Mesendoderm (in vitro differentiated cells): ENCODE results near the gene RPS6KB2.
"Not testable (repeated sequence)": the region's sequence is repeated elsewhere in the genome, so short reads cannot be mapped to it uniquely, and the experiment has no call there.

Experiments used
- DNase-seq: peaks from one replicate; pipeline ENCODE4 v3.0.0; 2013
- H2AK5ac ChIP-seq: 2 replicates; pipeline ENCODE4 v1.6.1; 2013; ENCODE audit warnings: low read length, inconsistent platforms
- H2BK120ac ChIP-seq: 2 replicates; pipeline ENCODE4 v1.6.1; 2013; ENCODE audit warnings: low read depth, mild to moderate bottlenecking, low read length, moderate library complexity, mixed read lengths
- H2BK15ac ChIP-seq: replicated peaks from 2 replicates; pipeline ENCODE4 v1.6.1; 2013; ENCODE audit warnings: low read depth, mild to moderate bottlenecking, moderate library complexity
- H2BK5ac ChIP-seq: 2 replicates; pipeline ENCODE4 v1.6.1; 2013; ENCODE audit warnings: low read length, inconsistent platforms
- H3K18ac ChIP-seq: 2 replicates; pipeline ENCODE4 v1.6.1; 2013; ENCODE audit warnings: mild to moderate bottlenecking, low read length, mixed read lengths
- H3K23ac ChIP-seq: one replicate; pipeline ENCODE4 v1.6.1; 2013; ENCODE audit warnings: low read length
- H3K27ac ChIP-seq: 2 replicates; pipeline ENCODE4 v1.5.1; 2013; ENCODE audit warnings: low read depth, mild to moderate bottlenecking, inconsistent platforms, low read length, moderate library complexity
- H3K27me3 ChIP-seq: 2 replicates; pipeline ENCODE4 v1.6.1; 2013; ENCODE audit warnings: low read length, control low read depth, mild to moderate bottlenecking, inconsistent platforms; ENCODE audit not compliant: insufficient read depth, poor library complexity
- H3K36me3 ChIP-seq: 2 replicates; pipeline ENCODE4 v1.6.1; 2013; ENCODE audit warnings: low read length, inconsistent platforms; ENCODE audit not compliant: control insufficient read depth, insufficient read depth
- H3K4ac ChIP-seq: one replicate; pipeline ENCODE4 v1.6.1; 2013; ENCODE audit warnings: low read depth, mild to moderate bottlenecking, low read length, moderate library complexity
- H3K4me1 ChIP-seq: 2 replicates; pipeline ENCODE4 v1.6.1; 2013; ENCODE audit warnings: low read depth, low read length, inconsistent platforms; ENCODE audit not compliant: control insufficient read depth
- H3K4me2 ChIP-seq: 2 replicates; pipeline ENCODE4 v1.6.1; 2013; ENCODE audit warnings: low read length
- H3K4me3 ChIP-seq: 2 replicates; pipeline ENCODE4 v1.5.1; 2013; ENCODE audit warnings: mild to moderate bottlenecking, low read length
- H3K56ac ChIP-seq: one replicate; pipeline ENCODE4 v1.6.1; 2013; ENCODE audit warnings: low read length
- H3K79me1 ChIP-seq: 2 replicates; pipeline ENCODE4 v1.6.1; 2013; ENCODE audit warnings: low read length, inconsistent platforms
- H3K79me2 ChIP-seq: 2 replicates; pipeline ENCODE4 v1.6.1; 2013; ENCODE audit warnings: mild to moderate bottlenecking, low read length; ENCODE audit not compliant: control insufficient read depth, insufficient read depth
- H3K9ac ChIP-seq: 2 replicates; pipeline ENCODE4 v1.6.1; 2013; ENCODE audit warnings: low read length, inconsistent platforms
- H4K5ac ChIP-seq: one replicate; pipeline ENCODE4 v1.6.1; 2013; ENCODE audit warnings: low read length
- H4K8ac ChIP-seq: one replicate; pipeline ENCODE4 v1.6.1; 2013; ENCODE audit warnings: low read depth, mild to moderate bottlenecking, control low read depth, low read length, moderate library complexity
- WGBS: extraction: QIAGEN DNeasy Blood & Tissue Kit; methylation state at CpG from one replicate; pipeline ENCODE4 v1.1.7; 2013; ENCODE audit warnings: low lambda C conversion rate, missing lambda C conversion rate; ENCODE audit not compliant: insufficient coverage; ENCODE audit errors: extremely low coverage; 5-methylcytosine and 5-hydroxymethylcytosine counted together

Gene RPS6KB2

GRCh38 chr11:67403085-67403484 is 25.2 kb upstream of the RPS6KB2 start:
- H3K18ac ChIP-seq, H2AK5ac ChIP-seq, H3K23ac ChIP-seq, H3K27ac ChIP-seq, H2BK15ac ChIP-seq, H3K4me2 ChIP-seq, H3K36me3 ChIP-seq, DNase-seq, H3K27me3 ChIP-seq, H2BK5ac ChIP-seq, H3K4me3 ChIP-seq, H3K4me1 ChIP-seq, H3K9ac ChIP-seq, H2BK120ac ChIP-seq, H3K4ac ChIP-seq, H4K5ac ChIP-seq, H4K8ac ChIP-seq: not testable (repeated sequence)
- no CpG with 5 or more reads among the region's 9 CpGs for WGBS
- peaks cover 17% of the 10 kb centered on the region for H3K79me2 ChIP-seq
- H3K56ac ChIP-seq, result peak overlapping the region; percentile 15
- peaks cover 14% of the 10 kb centered on the region for H3K79me1 ChIP-seq

DNA sequence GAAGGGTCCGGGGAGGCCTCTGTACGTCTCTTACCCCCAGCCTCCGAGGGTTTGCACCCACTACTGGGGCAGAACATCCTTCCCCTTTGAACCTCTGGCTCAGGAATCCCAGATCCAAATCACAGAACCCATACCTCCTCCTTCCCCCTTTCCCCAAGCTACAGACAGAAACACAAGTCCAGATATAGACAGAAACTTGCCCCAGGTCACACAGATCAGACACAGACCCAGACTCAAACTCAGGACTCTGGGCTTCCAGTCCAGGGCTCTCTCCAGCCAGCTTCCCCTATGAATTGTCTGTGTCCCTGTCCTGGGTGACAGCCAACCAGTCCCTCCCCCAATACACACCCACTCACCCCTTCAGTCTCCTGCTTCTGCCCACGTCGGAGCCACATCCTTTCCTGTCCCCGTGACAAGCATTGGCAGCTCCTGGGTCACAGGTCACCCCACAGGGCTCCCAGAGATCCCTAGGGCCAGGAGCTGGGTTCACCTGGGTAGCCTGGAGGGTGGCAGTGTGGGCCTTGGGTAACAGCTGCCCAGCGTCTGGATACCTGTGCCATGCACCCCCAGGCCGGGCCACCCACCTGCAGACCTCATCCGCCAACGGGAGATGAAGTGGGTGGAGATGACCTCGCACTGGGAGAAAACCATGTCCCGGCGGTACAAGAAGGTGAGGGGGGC is 23.6 kb upstream of the RPS6KB2 start:
- H3K4me1 ChIP-seq, result peaks cover 4% of the 10 kb centered on the region
- H3K23ac ChIP-seq, result no peak overlapping the region
- no peaks in the 10 kb centered on the region for H3K36me3 ChIP-seq
- no peak overlapping the region for H3K9ac ChIP-seq
- no CpG with 5 or more reads among the region's 13 CpGs for WGBS
- H4K8ac ChIP-seq, result no peak overlapping the region
- H2AK5ac ChIP-seq, result no peak overlapping the region
- H2BK15ac ChIP-seq, result no peak overlapping the region
- peaks cover 9% of the 10 kb centered on the region for H3K79me1 ChIP-seq
- no peak overlapping the region for H4K5ac ChIP-seq
- no peak overlapping the region for H3K18ac ChIP-seq
- H3K4ac ChIP-seq, result no peak overlapping the region
- H2BK5ac ChIP-seq, result no peak overlapping the region
- no peak overlapping the region for H3K4me3 ChIP-seq
- no peak for DNase-seq
- H3K27me3 ChIP-seq, result no peaks in the 10 kb centered on the region
- no peak overlapping the region for H3K27ac ChIP-seq
- H3K56ac ChIP-seq, result no peak overlapping the region
- no peak overlapping the region for H3K4me2 ChIP-seq
- H2BK120ac ChIP-seq, result no peak overlapping the region
- H3K79me2 ChIP-seq, result peaks cover 14% of the 10 kb centered on the region

DNA sequence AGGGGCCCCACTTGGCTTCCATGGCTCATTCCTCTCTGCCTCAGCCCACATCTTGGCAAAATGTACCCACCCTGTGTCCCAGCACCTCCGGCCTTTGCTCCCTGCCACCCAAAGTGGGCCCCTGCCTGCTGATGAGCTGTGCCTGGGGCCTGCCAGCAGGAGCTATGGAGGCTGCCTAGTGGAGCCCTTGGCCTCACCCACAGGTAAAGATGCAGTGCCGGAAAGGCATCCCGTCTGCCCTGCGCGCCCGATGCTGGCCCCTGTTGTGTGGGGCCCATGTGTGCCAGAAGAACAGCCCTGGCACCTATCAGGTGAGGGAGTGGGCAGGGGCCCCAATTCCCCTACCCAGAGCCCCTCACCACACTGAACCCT is 23.1 kb upstream of the RPS6KB2 start:
- Histone ChIP-seq H4K8ac (no peak overlapping the region), H3K27me3 (no peaks in the 10 kb centered on the region), H2BK120ac (no peak overlapping the region), H3K4me3 (no peak overlapping the region), H3K18ac (no peak overlapping the region), H3K56ac (no peak overlapping the region), H3K4me1 (peaks cover 4% of the 10 kb centered on the region), H3K9ac (no peak overlapping the region), H3K4ac (no peak overlapping the region), H2AK5ac (no peak overlapping the region), H4K5ac (no peak overlapping the region), H3K79me2 (peaks cover 12% of the 10 kb centered on the region), H2BK15ac (no peak overlapping the region), H2BK5ac (no peak overlapping the region), H3K23ac (no peak overlapping the region), H3K4me2 (no peak overlapping the region), H3K27ac (no peak overlapping the region), H3K79me1 (peaks cover 8% of the 10 kb centered on the region), H3K36me3 (no peaks in the 10 kb centered on the region)
- no peak for DNase-seq
- no CpG with 5 or more reads among the region's 6 CpGs for WGBS

DNA sequence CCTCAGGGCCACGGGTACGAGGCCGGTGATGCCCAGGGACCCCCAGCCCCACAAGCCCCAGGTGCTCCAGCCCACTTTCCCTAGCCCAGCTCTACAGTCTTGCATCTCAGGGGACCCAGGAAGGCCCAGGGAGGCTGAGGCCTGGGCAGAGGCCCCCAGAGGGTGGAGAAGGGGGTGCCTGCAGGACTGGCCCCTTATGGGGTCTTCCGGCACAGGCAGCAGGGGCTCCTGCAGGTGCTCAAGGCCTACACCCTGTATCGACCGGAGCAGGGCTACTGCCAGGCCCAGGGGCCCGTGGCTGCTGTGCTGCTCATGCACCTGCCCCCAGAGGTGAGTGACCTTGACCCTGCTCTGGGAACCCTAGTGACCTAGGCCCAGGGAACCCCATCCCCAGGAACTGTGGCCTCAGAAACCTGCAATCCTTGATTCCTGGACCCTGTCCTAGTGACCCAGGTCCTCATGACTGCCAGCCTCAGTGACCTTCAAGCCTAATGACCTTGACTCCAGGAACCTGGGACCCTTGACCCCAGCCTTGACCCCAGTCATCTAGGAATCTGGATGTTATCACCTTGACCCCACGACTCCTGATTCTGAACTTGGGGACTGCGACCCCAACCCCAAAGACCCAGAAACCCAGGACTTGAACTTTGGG is 22.5 kb upstream of the RPS6KB2 start:
- Histone ChIP-seq H3K4me2 (no peak overlapping the region), H3K27me3 (no peaks in the 10 kb centered on the region), H3K4ac (no peak overlapping the region), H4K8ac (no peak overlapping the region), H2BK5ac (no peak overlapping the region), H2BK15ac (no peak overlapping the region), H3K23ac (no peak overlapping the region), H3K18ac (no peak overlapping the region), H3K79me2 (peaks cover 6% of the 10 kb centered on the region), H3K79me1 (peaks cover 2% of the 10 kb centered on the region), H3K27ac (no peak overlapping the region), H2BK120ac (no peak overlapping the region), H3K56ac (no peak overlapping the region), H2AK5ac (no peak overlapping the region), H4K5ac (no peak overlapping the region), H3K9ac (no peak overlapping the region), H3K4me1 (peaks cover under 1% of the 10 kb centered on the region), H3K36me3 (no peaks in the 10 kb centered on the region), H3K4me3 (no peak overlapping the region)
- no CpG with 5 or more reads among the region's 9 CpGs for WGBS
- DNase-seq, result no peak

DNA sequence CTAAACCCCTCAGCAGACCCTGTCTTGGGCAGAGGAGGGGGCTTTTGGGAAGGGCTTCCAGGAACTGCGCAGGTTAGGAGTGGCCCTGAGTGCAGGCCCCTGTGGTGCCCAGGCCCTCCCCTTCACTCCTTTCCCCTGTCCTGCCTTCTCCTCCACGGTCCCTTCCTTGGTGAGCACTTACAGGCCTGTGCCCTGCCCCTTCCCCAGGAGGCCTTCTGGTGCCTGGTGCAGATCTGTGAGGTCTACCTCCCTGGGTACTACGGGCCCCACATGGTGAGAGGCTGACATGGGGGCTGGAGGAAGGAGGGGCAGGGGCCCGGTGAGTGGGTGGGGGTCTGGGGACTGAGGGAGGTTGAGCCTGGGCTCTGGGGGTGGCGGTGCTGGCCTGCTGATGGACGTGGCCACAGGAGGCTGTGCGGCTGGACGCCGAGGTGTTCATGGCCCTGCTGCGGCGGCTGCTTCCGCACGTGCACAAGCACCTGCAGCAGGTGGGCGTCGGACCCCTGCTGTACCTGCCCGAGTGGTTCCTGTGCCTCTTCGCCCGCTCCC is 21.8 kb upstream of the RPS6KB2 start:
- Histone ChIP-seq H3K36me3 (no peaks in the 10 kb centered on the region), H2BK120ac (no peak overlapping the region), H3K56ac (no peak overlapping the region), H2BK5ac (no peak overlapping the region), H2BK15ac (no peak overlapping the region), H3K23ac (no peak overlapping the region), H3K4me2 (no peak overlapping the region), H3K9ac (no peak overlapping the region), H2AK5ac (no peak overlapping the region), H4K8ac (no peak overlapping the region), H3K27me3 (no peaks in the 10 kb centered on the region), H3K4ac (no peak overlapping the region), H4K5ac (no peak overlapping the region), H3K79me1 (no peaks in the 10 kb centered on the region), H3K27ac (no peak overlapping the region), H3K4me3 (no peak overlapping the region), H3K18ac (no peak overlapping the region), H3K4me1 (no peaks in the 10 kb centered on the region), H3K79me2 (no peaks in the 10 kb centered on the region)
- WGBS, result no CpG with 5 or more reads among the region's 18 CpGs
- no peak for DNase-seq
